ENCODE data around the gene ACVRL1. TPM values are rescaled to one million over a fixed set of nuclear protein-coding genes. Genes with fewer than 3 reads are reported as not detected.

Gene ACVRL1
- total and polyA plus RNA-seq, 9 of the 15 experiments (the other 6 are each of a cell fraction or from before 2014, with no cell fraction given), result 0.07 to 1.4 (median 0.30) TPM

DNA sequence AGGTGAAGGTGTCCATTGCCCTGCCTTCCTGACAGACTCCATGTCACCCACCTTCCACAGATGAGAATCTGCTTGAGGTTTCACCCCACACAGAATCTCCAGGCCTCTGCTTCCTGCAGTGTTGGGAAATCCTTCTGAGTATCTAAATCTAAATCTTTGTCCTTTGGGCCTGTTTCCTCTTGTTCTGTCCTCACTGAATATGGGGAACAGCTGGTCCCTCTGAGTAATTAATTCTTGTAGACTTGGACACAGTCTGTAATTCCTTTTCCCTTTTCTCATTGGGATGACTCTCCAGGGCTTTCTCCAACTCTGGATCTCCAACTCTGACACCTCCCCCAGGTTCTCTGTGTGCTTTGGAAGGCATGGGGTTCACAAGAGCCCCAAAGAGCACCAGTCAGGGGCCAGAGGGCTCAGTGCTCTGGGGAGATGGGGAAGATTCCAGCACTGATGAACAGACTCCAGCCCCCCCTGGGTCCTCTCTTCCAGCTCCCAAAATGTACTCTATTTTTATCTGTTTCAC is 2.3 kb upstream of the ACVRL1 start:
- peak; percentile 17 for ATAC-seq
- intact Hi-C loops (cut with micrococcal nuclease), result no loop called here
- peak in 1 of 4 experiments; percentile 20 for DNase-seq (ENCODE audit: extremely low read depth in 1 of 4, low spot score in 3 of 4)
- Histone ChIP-seq H2AFZ (ENCODE audit: low read depth, low read length) (peak overlapping the region; percentile 82), H3K27me3 (ENCODE audit: control insufficient read depth in 2 of 2, insufficient read depth in 2 of 2, low read length in 2 of 2) (no peaks in the 10 kb centered on the region), H3K27ac (ENCODE audit: extremely low read depth, low read depth, low read length) (peak overlapping the region; percentile 90), H3K9me1 (ENCODE audit: control insufficient read depth, insufficient read depth, low read length) (no peaks in the 10 kb centered on the region), H3K4me3 (peak overlapping the region; percentile 32), H3K9me3 (replicated peaks; ENCODE audit: control insufficient read depth, insufficient read depth, low read depth, low read length) (no peaks in the 10 kb centered on the region; the same call in 1 of the 2 replicates), H4K20me1 (replicated peaks; ENCODE audit: control insufficient read depth, insufficient read depth, low read length) (no peaks in the 10 kb centered on the region), H3K4me1 (replicated peaks in 1 of 2; ENCODE audit: control insufficient read depth in 2 of 2, insufficient read depth in 2 of 2, low read length in 2 of 2) (peaks cover 37 to 48% of the 10 kb centered on the region in 2 experiments), H3K36me3 (ENCODE audit: control insufficient read depth, insufficient read depth, low read length) (no peaks in the 10 kb centered on the region), H3K4me2 (ENCODE audit: insufficient read depth, low read length) (peak overlapping the region; percentile 79), H3K79me2 (ENCODE audit: control insufficient read depth, insufficient read depth, low read length) (no peaks in the 10 kb centered on the region), H3K9ac (ENCODE audit: insufficient read depth in 1 of 2, low read depth in 2 of 2, low read length in 2 of 2) (peak overlapping the region; percentile 75 to 78; a peak in 3 of 4 replicates)
- no peak for FAIRE-seq
- in situ Hi-C loops (cut with MboI), result no loop called here
- ChIA-PET POLR2A (interaction anchor here (0.6 to 2.0 kb wide), 14 partner anchors 10 to 569 kb away, joined by 3 to 9 read pairs (median 3); no protein-coding TSS in a partner anchor), CTCF (ENCODE audit: low intra/inter-chr PET ratio) (no interaction called here)
- TSS peak; percentile 98 for BruUV-seq (replicated peaks)
- peak; percentile 28; the same call in 1 of the 2 replicates for TF ChIP-seq TEAD4 (IDR thresholded peaks at IDR 0.05; ENCODE audit: low read length)
- no peak for TF ChIP-seq TEAD4 (CRISPR knock-in tag; IDR thresholded peaks at IDR 0.05; ENCODE audit: borderline replicate concordance)
- TF ChIP-seq DACH1 (IDR thresholded peaks at IDR 0.05; ENCODE audit: partially characterized antibody), result peak; percentile 68
- no peak for TF ChIP-seq SP1 (CRISPR knock-in tag; IDR thresholded peaks at IDR 0.05)
- TF ChIP-seq CEBPB (tag; IDR thresholded peaks at IDR 0.05), result peak; percentile 83
- no peak for TF ChIP-seq HOXB6 (CRISPR knock-in tag; IDR thresholded peaks at IDR 0.05; ENCODE audit: borderline replicate concordance)
- TF ChIP-seq PCBP2 (IDR thresholded peaks at IDR 0.05; ENCODE audit: low read depth, low read length, poor library complexity, severe bottlenecking), result no peak
- TF ChIP-seq CEBPG (CRISPR knock-in tag; IDR thresholded peaks at IDR 0.05), result no peak
- TF ChIP-seq CEBPG (tag; conservative IDR thresholded peaks at IDR 0.05 in 1 of 2, IDR thresholded peaks at IDR 0.05 in 1 of 2), result peak; percentile 46 to 58; a peak in 3 of 4 replicates
- 0 out of 2 replicates have a peak, but pooled peaks have one; percentile 24 for TF ChIP-seq ETV1 (tag; conservative IDR thresholded peaks at IDR 0.05; ENCODE audit: low read depth)
- TF ChIP-seq ESRRA (IDR thresholded peaks at IDR 0.05; ENCODE audit: borderline replicate concordance, low read depth), result peak; percentile 13; the same call in 1 of the 2 replicates
- no peak for TF ChIP-seq CBX2 (IDR thresholded peaks at IDR 0.05; ENCODE audit: insufficient read depth, low read length, poor library complexity, severe bottlenecking)
- no peak for TF ChIP-seq FOXA1 (IDR thresholded peaks at IDR 0.05; ENCODE audit: borderline replicate concordance)
- TF ChIP-seq MEIS2 (IDR thresholded peaks at IDR 0.05; ENCODE audit: partially characterized antibody), result peak; percentile 3
- TF ChIP-seq MECOM (CRISPR knock-in tag; IDR thresholded peaks at IDR 0.05), result 0 out of 2 replicates have a peak, but pooled peaks have one; percentile 8
- no peak for TF ChIP-seq POLR2AphosphoS2 (IDR thresholded peaks at IDR 0.05; ENCODE audit: low read length)
- no peak for TF ChIP-seq HDAC1 (IDR thresholded peaks at IDR 0.05)
- TF ChIP-seq CREB1 (IDR thresholded peaks at IDR 0.05), result no peak
- TF ChIP-seq CREB1 (CRISPR knock-in tag; IDR thresholded peaks at IDR 0.05), result 0 out of 2 replicates have a peak, but pooled peaks have one; percentile 4
- TF ChIP-seq E2F5 (CRISPR knock-in tag; IDR thresholded peaks at IDR 0.05), result no peak
- peak; percentile 42; the same call in 1 of the 2 replicates for TF ChIP-seq GATA2 (CRISPR knock-in tag; IDR thresholded peaks at IDR 0.05)
- TF ChIP-seq POLR2H (tag; IDR thresholded peaks at IDR 0.05; ENCODE audit: low read depth), result no peak
- TF ChIP-seq ZNF347 (CRISPR knock-in tag; IDR thresholded peaks at IDR 0.05; ENCODE audit: low read depth), result no peak
- TF ChIP-seq POLR3A (IDR thresholded peaks at IDR 0.05; ENCODE audit: borderline replicate concordance, extremely low read depth, insufficient read depth, insufficient read length), result no peak
